Adrenal gland (tissue), 12 donors: ENCODE measurements around the gene PLIN5. TPM values are rescaled to one million over a fixed set of nuclear protein-coding genes. Genes with fewer than 3 reads are reported as not detected.
"Not testable (repeated sequence)": the region's sequence is repeated elsewhere in the genome, so short reads cannot be mapped to it uniquely, and the experiment has no call there.

ENCODE experiments used
- DNase-seq, 7 donors: peaks; one replicate each; pipeline ENCODE4 v3.0.0-alpha.2; 2019 to 2020
- H3K27ac ChIP-seq, 5 donors: fragments of 200-600 bp; sonication (generic) in 4 of 5; 1 replicate in 3 of 5; 2 replicates in 2 of 5; pipeline versions ENCODE4 v1.5.1 to v1.8.0; 2016 to 2020; ENCODE audit warnings: mild to moderate bottlenecking in 1 of 5
- H3K27me3 ChIP-seq: fragments of 200-600 bp; 2 replicates; pipeline ENCODE4 v1.8.0; 2021
- H3K36me3 ChIP-seq, 2 donors: fragments of 200-600 bp; replicated peaks in 1 of 2; 1 replicate in 1 of 2; 2 replicates in 1 of 2; pipeline versions ENCODE4 v1.5.1 to v1.8.0; 2018 to 2022
- H3K4me1 ChIP-seq, 2 donors: fragments of 200-600 bp; replicated peaks in 1 of 2; 1 replicate in 1 of 2; 2 replicates in 1 of 2; pipeline versions ENCODE4 v1.5.1 to v1.8.0; 2018 to 2021
- H3K4me3 ChIP-seq, 4 donors: fragments of 200-600 bp; sonication (generic) in 3 of 4; one replicate each; pipeline ENCODE4 v1.5.1; 2016 to 2018
- H3K9me3 ChIP-seq, 3 donors: fragments of 200-600 bp; sonication (generic) in 1 of 3; replicated peaks in 1 of 3; 1 replicate in 2 of 3; 2 replicates in 1 of 3; pipeline versions ENCODE4 v1.5.1 to v1.8.0; 2016 to 2021
- POLR2A ChIP-seq, 2 donors: fragments of 450-650 bp; IDR thresholded peaks; one replicate each; pipeline ENCODE4 v1.6.1; 2017; ENCODE audit warnings: antibody characterized with exemption in 2 of 2, mild to moderate bottlenecking in 2 of 2, moderate library complexity in 1 of 2
- WGBS, 4 donors: extraction: QIAGEN DNeasy Blood & Tissue Kit in 2 of 4; methylation state at CpG; one replicate each; pipeline versions ENCODE4 v1.1.5 to v1.1.7; 2013 to 2017; 5-methylcytosine and 5-hydroxymethylcytosine counted together
- intact Hi-C, 2 donors: fragments of 100-400 bp; cut with DNase I; formaldehyde crosslinking; loops; one replicate each; pipeline versions ENCODE4 v1.14.1 to v1.15.0; 2022 to 2023
- polyA plus RNA-seq, 3 donors: library from polyadenylated mRNA; stranded (reverse); fragments of 200-250 nt in 2 of 3; fragments of 350-450 nt in 1 of 3; fragmentation: Illumina TruSeq in 1 of 3; extraction: RNeasy Lipid Tissue Mini Kit (QIAGEN cat#74804) in 1 of 3; gene quantifications; one replicate each; pipeline ENCODE4 v1.2.3, GENCODE V29; 2013 to 2014
- total RNA-seq, 9 donors: library from RNA; depleted of rRNA in 4 of 9; stranded (reverse); fragments of >200 nt in 4 of 9; fragments of 120-200 nt in 1 of 9; fragmentation: NEBNext Ultra II Directional in 1 of 9; extraction: Animal tissue kit (Norgen Biotek cat#: 25700) in 1 of 9; gene quantifications; one replicate each; pipeline versions ENCODE4 v1.1.0 to v1.2.4, GENCODE V29; 2013 to 2023
- TF ChIP-seq, protein P1 (sequence below), 6 experiments: fragments of 450-650 bp in 4 of 6; fragments of 200-600 bp in 2 of 6; sonication (generic) in 1 of 6; IDR thresholded peaks; 1 replicate in 5 of 6; 2 replicates in 1 of 6; pipeline versions ENCODE4 v1.5.1 to v1.8.0; 2016 to 2021; ENCODE audit warnings: antibody characterized with exemption in 6 of 6, mild to moderate bottlenecking in 2 of 6, moderate library complexity in 1 of 6
- donor health status: healthy with polysubstance abuse.
- donor health status: Bipolar disorder and iron deficiency.
- donor health status: DM: yes; HTN: yes; CAD: no.
- donor health status: DM: no; HTN: no; CAD: no.
- donor health status: DM: no; HTN: no; CAD: no.
- donor health status: DM: yes; HTN: yes; CAD: no.

PLIN5 gene
- total and polyA plus RNA-seq, 12 donors = 0.57 to 47.6 (median 7.2) TPM

DNA sequence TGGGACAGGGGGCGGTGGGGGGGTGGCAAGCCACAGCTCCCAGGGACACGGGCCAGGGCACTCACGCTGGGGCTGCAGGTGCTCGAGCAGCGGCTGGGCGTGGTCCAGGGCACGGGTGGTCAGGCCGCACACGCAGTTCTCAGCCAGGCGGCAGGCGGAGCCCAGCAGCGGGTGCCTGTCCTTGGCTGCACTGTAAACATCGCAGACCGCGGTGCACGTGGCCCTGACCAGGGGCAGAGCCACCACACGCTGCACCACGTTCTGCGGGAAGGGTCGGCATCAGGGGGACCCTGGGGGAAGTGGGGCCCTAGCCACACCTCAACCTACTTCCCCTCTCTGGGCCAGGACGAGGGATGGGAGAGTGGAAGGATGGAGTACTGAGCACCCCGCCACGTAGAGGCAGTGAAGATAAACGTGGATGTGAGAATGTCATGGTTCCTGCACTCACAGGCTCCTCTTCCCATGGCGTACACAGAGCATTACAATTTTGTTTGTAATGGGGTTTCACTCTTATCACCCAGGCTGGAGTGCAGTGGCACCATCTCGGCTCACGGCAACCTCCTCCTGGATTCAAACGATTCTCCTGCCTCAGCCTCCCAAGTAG, 3.4 kb downstream of the PLIN5 start:
- Histone ChIP-seq H3K9me3 (no peaks in the 10 kb centered on the region), H3K27ac (peak overlapping the region in 1 of 5 donors; percentile 5), H3K4me3 (no peak overlapping the region), H3K36me3 (no peaks in the 10 kb centered on the region), H3K27me3 (no peaks in the 10 kb centered on the region), H3K4me1 (peaks cover 16% of the 10 kb centered on the region in 2 donors)
- peak in 5 of 7 donors; percentile 56 to 73 (median 66) for DNase-seq
- intact Hi-C loops = no loop called here
- TF ChIP-seq, protein P1, sequence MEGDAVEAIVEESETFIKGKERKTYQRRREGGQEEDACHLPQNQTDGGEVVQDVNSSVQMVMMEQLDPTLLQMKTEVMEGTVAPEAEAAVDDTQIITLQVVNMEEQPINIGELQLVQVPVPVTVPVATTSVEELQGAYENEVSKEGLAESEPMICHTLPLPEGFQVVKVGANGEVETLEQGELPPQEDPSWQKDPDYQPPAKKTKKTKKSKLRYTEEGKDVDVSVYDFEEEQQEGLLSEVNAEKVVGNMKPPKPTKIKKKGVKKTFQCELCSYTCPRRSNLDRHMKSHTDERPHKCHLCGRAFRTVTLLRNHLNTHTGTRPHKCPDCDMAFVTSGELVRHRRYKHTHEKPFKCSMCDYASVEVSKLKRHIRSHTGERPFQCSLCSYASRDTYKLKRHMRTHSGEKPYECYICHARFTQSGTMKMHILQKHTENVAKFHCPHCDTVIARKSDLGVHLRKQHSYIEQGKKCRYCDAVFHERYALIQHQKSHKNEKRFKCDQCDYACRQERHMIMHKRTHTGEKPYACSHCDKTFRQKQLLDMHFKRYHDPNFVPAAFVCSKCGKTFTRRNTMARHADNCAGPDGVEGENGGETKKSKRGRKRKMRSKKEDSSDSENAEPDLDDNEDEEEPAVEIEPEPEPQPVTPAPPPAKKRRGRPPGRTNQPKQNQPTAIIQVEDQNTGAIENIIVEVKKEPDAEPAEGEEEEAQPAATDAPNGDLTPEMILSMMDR (IDR thresholded peaks at IDR 0.05) = no peak
- no peak for TF ChIP-seq POLR2A (IDR thresholded peaks at IDR 0.05)
- WGBS, 4 donors = 27 to 48% (median 39%) methylated on average over 14 to 28 of the region's 28 CpGs

DNA sequence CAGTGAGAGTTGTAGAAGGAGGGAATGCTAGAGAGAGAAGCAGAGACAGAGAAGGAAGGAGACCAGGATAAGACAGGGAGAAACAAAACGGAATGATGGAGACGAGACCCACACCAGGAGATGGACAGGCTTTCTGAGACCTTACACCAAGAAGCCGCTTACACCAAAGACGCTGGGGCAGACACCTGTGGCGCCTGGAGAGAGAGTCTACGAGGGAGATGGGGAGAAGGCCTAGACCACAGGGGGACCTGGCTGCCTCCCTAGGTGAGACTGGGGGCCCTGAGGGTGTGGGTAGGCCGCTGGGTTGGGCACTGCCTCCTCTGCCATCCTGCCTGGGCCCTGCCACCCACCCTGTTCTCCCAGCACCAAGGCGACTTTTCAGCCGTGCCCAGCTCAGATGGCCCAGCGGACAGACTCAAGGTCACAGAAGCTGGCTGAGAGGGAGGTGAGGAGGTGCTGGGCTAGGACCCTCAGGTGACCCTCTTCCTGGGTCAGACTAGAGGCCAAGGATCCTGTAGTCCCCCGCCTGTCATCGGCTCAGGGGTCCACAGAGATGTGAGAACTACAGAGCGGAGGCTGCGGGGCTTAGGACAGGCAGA, 5.0 kb downstream of the PLIN5 start:
- no peak overlapping the region for H3K4me3 ChIP-seq
- peaks cover 7 to 8% of the 10 kb centered on the region in 2 donors for H3K4me1 ChIP-seq
- H3K9me3 ChIP-seq = no peaks in the 10 kb centered on the region
- no peaks in the 10 kb centered on the region for H3K36me3 ChIP-seq
- peak in 1 of 7 donors; percentile 5 for DNase-seq
- no peaks in the 10 kb centered on the region for H3K27me3 ChIP-seq
- 74 to 85% (median 83%) methylated on average over 9 to 14 of the region's 14 CpGs for WGBS, 4 donors
- TF ChIP-seq, protein P1 (IDR thresholded peaks at IDR 0.05) = no peak
- no peak for TF ChIP-seq POLR2A (IDR thresholded peaks at IDR 0.05)
- intact Hi-C loops = loop anchor here in 1 of 2 donors (10.0 kb wide), 1 partner anchor 265 kb away; no protein-coding TSS in a partner anchor
- no peak overlapping the region for H3K27ac ChIP-seq

DNA sequence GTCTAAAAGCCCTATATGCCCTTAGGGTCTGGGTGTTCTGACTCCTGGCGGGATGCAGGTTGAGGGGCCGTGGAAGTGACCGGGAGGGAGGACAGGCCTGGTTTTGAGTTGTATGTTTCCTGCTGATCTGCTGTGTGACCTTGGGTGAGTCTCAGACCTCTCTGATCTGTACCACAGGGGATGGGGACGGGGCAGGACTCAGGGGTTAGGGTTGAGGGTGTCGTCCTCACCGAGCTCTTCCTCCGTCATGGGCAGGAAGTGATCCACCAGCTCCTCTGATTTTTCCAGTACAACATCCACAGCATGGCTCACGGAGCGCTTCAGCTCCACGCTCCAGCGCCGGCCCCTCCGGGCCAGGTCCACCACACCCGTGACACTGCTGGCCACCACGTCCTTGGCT, 6.2 kb downstream of the PLIN5 start:
- peaks cover 4 to 5% of the 10 kb centered on the region in 2 donors for H3K4me1 ChIP-seq
- H3K4me3 ChIP-seq = no peak overlapping the region
- no peaks in the 10 kb centered on the region for H3K27me3 ChIP-seq
- H3K27ac ChIP-seq = no peak overlapping the region
- no peaks in the 10 kb centered on the region for H3K36me3 ChIP-seq
- intact Hi-C loops = loop anchor here in 1 of 2 donors (10.0 kb wide), 1 partner anchor 264 kb away; no protein-coding TSS in a partner anchor
- TF ChIP-seq, protein P1 (IDR thresholded peaks at IDR 0.05) = no peak
- no peak for TF ChIP-seq POLR2A (IDR thresholded peaks at IDR 0.05)
- no peak for DNase-seq
- 74 to 85% (median 82%) methylated on average over 15 of the region's 15 CpGs for WGBS, 4 donors
- H3K9me3 ChIP-seq = no peaks in the 10 kb centered on the region

DNA sequence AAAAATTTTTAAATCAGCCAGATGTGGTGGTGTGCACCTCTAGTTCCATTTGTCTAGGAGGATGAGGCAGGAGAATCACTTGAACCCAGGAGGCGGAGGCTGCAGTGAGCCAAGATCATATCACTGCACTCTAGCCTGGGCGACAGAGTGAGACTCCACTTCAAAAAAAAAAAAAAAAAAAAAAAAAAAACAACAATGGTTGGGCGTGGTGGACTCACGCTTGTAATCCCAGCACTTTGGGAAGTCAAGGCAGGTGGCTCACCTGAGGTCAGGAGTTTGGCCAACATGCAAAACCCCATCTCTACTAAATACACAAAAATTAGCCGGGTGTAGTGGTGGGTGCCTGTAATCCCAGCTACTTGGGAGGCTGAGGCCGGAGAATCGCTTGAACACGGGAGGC, 7.6 kb downstream of the PLIN5 start:
- not testable (repeated sequence) for H3K4me3 ChIP-seq, H3K36me3 ChIP-seq, H3K27ac ChIP-seq, DNase-seq, H3K9me3 ChIP-seq, H3K4me1 ChIP-seq, H3K27me3 ChIP-seq
- WGBS, 4 donors = 89 to 97% (median 94%) methylated on average over 7 to 8 of the region's 8 CpGs
- intact Hi-C loops = loop anchor here in 1 of 2 donors (10.0 kb wide), 1 partner anchor 263 kb away; no protein-coding TSS in a partner anchor
